OCI-LY3 (cell line): ENCODE data around the gene B9D2.

ENCODE experiments used
- H2AFZ ChIP-seq: fragments of 200-600, 300-600 bp; shearing (Covaris generic); 2 replicates; pipeline ENCODE4 v1.6.0; 2014; ENCODE audit warnings: antibody characterized with exemption, low read depth, low read length
- H3K27ac ChIP-seq: fragments of 200-600, 300-600 bp; sonication (generic); 2 replicates; pipeline ENCODE4 v1.5.1; 2014; ENCODE audit warnings: mild to moderate bottlenecking, low read length, moderate library complexity, mixed read lengths
- H3K27me3 ChIP-seq: fragments of 200-600, 300-600 bp; sonication (generic); 2 replicates; pipeline ENCODE4 v1.6.1; 2014; ENCODE audit warnings: low read depth, low read length, mixed read lengths
- H3K36me3 ChIP-seq: fragments of 200-600, 300-600 bp; sonication (generic); replicated peaks from 2 replicates; pipeline ENCODE3; 2014; ENCODE audit warnings: low read depth, low read length, mixed read lengths
- H3K4me1 ChIP-seq: fragments of 300-600, 200-600 bp; sonication (generic); 2 replicates; pipeline ENCODE4 v1.6.1; 2014; ENCODE audit warnings: low read length, mixed read lengths
- H3K4me2 ChIP-seq: fragments of 200-600, 300-600 bp; sonication (generic); 2 replicates; pipeline ENCODE4 v1.6.1; 2014; ENCODE audit warnings: low read length, mixed read lengths
- H3K4me3 ChIP-seq: fragments of 300-600, 200-600 bp; sonication (generic); 2 replicates; pipeline ENCODE4 v1.5.1; 2014; ENCODE audit warnings: antibody characterized with exemption, mild to moderate bottlenecking, low read length, moderate library complexity
- H3K79me2 ChIP-seq: fragments of 300-600, 200-600 bp; shearing (Covaris generic); 2 replicates; pipeline ENCODE4 v1.6.1; 2014; ENCODE audit warnings: mild to moderate bottlenecking, low read length, mixed read lengths
- H3K9ac ChIP-seq: fragments of 300-600, 200-600 bp; shearing (Covaris generic); 2 replicates; pipeline ENCODE4 v1.6.0; 2014; ENCODE audit warnings: mild to moderate bottlenecking, low read length, moderate library complexity
- H3K9me3 ChIP-seq: fragments of 200-600, 300-600 bp; shearing (Covaris generic); 2 replicates; pipeline ENCODE4 v1.6.1; 2014; ENCODE audit warnings: low read length, mixed read lengths; ENCODE audit not compliant: insufficient read depth
- H4K20me1 ChIP-seq: fragments of 200-600, 300-600 bp; sonication (generic); 2 replicates; pipeline ENCODE4 v1.6.1; 2016; ENCODE audit warnings: low read length, mixed read lengths; ENCODE audit not compliant: insufficient read depth
- CTCF ChIP-seq: fragments of 200-600, 300-600 bp; sonication (generic); IDR thresholded peaks from 2 replicates; pipeline ENCODE4 v1.5.1; 2014; ENCODE audit warnings: antibody characterized with exemption, low read length, low read depth
- EZH2phosphoT487 ChIP-seq: fragments of 200-600 bp; shearing (Covaris generic); IDR thresholded peaks from 2 replicates; pipeline ENCODE4 v1.6.1; 2018; ENCODE audit warnings: antibody characterized with exemption, mixed run types, low read depth

The B9D2 gene

GRCh38 chr19:41407271-41407670 lies 43.3 kb upstream of the B9D2 start:
- Histone ChIP-seq H3K9me3 (no peaks in the 10 kb centered on the region), H3K9ac (no peak overlapping the region), H3K27me3 (no peaks in the 10 kb centered on the region), H2AFZ (no peak overlapping the region), H3K36me3 (no peaks in the 10 kb centered on the region), H3K4me3 (no peak overlapping the region), H4K20me1 (peaks cover 3% of the 10 kb centered on the region; the same call in 1 of the 2 replicates), H3K4me2 (no peak overlapping the region), H3K4me1 (no peaks in the 10 kb centered on the region), H3K27ac (no peak overlapping the region), H3K79me2 (no peaks in the 10 kb centered on the region)
- TF ChIP-seq CTCF = no peak
- no peak for TF ChIP-seq EZH2phosphoT487

- Histone ChIP-seq H3K9me3 (no peaks in the 10 kb centered on the region), H3K27me3 (no peaks in the 10 kb centered on the region), H3K4me2 (no peak overlapping the region), H3K36me3 (no peaks in the 10 kb centered on the region), H3K9ac (no peak overlapping the region), H3K79me2 (no peaks in the 10 kb centered on the region), H2AFZ (no peak overlapping the region), H4K20me1 (peaks cover 3% of the 10 kb centered on the region; the same call in 1 of the 2 replicates), H3K27ac (no peak overlapping the region), H3K4me1 (no peaks in the 10 kb centered on the region), H3K4me3 (no peak overlapping the region)
- TF ChIP-seq EZH2phosphoT487 = no peak
- no peak for TF ChIP-seq CTCF
These were observed 41.8 kb upstream of the B9D2 start for GRCh38 chr19:41405776-41406175.

- H3K79me2 ChIP-seq = peaks cover 11% of the 10 kb centered on the region
- no peaks in the 10 kb centered on the region for H3K9me3 ChIP-seq
- TF ChIP-seq CTCF = no peak
- TF ChIP-seq EZH2phosphoT487 = no peak
- H3K4me2 ChIP-seq = no peak overlapping the region
- H3K4me3 ChIP-seq = no peak overlapping the region
- H3K27me3 ChIP-seq = no peaks in the 10 kb centered on the region
- H2AFZ ChIP-seq = no peak overlapping the region
- H3K9ac ChIP-seq = no peak overlapping the region
- no peaks in the 10 kb centered on the region for H3K36me3 ChIP-seq
- no peak overlapping the region for H3K27ac ChIP-seq
- peaks cover 7% of the 10 kb centered on the region for H3K4me1 ChIP-seq
- no peaks in the 10 kb centered on the region; the same call in 1 of the 2 replicates for H4K20me1 ChIP-seq
These were observed 39.4 kb upstream of the B9D2 start for GRCh38 chr19:41403181-41403970.

GRCh38 chr19:41402010-41402409 lies 38.1 kb upstream of the B9D2 start:
- H3K4me3 ChIP-seq = no peak overlapping the region
- H3K4me1 ChIP-seq = peaks cover 9% of the 10 kb centered on the region
- TF ChIP-seq CTCF (no peak), EZH2phosphoT487 (no peak)
- H4K20me1 ChIP-seq = no peaks in the 10 kb centered on the region
- no peaks in the 10 kb centered on the region for H3K9me3 ChIP-seq
- no peaks in the 10 kb centered on the region for H3K36me3 ChIP-seq
- H2AFZ ChIP-seq = no peak overlapping the region
- no peaks in the 10 kb centered on the region for H3K27me3 ChIP-seq
- no peak overlapping the region for H3K27ac ChIP-seq
- no peak overlapping the region for H3K9ac ChIP-seq
- H3K4me2 ChIP-seq = no peak overlapping the region
- peaks cover 20% of the 10 kb centered on the region for H3K79me2 ChIP-seq
